Measurements from ENCODE around the gene CHCHD6.

- TF ChIP-seq CTCF (IDR thresholded peaks at IDR 0.05) (no peak), POLR2AphosphoS5 (IDR thresholded peaks at IDR 0.05) (no peak), POLR2A (IDR thresholded peaks at IDR 0.05) (no peak), EP300 (IDR thresholded peaks at IDR 0.05) (no peak)
Observed at GRCh38 chr3:126855374-126855773, 151.3 kb downstream of the CHCHD6 start.
